HG03342 (cell line): ENCODE measurements around the gene ATG13.
"Not testable (repeated sequence)": the region's sequence is repeated elsewhere in the genome, so short reads cannot be mapped to it uniquely, and the experiment has no call there.

Source experiments
- ATAC-seq: cut with Tn5 transposase; IDR thresholded peaks from one replicate; pipeline ENCODE4 v1.9.1; 2021; ENCODE audit warnings: mild to moderate bottlenecking, moderate library complexity; ENCODE audit not compliant: unreplicated experiment

Gene ATG13

DNA sequence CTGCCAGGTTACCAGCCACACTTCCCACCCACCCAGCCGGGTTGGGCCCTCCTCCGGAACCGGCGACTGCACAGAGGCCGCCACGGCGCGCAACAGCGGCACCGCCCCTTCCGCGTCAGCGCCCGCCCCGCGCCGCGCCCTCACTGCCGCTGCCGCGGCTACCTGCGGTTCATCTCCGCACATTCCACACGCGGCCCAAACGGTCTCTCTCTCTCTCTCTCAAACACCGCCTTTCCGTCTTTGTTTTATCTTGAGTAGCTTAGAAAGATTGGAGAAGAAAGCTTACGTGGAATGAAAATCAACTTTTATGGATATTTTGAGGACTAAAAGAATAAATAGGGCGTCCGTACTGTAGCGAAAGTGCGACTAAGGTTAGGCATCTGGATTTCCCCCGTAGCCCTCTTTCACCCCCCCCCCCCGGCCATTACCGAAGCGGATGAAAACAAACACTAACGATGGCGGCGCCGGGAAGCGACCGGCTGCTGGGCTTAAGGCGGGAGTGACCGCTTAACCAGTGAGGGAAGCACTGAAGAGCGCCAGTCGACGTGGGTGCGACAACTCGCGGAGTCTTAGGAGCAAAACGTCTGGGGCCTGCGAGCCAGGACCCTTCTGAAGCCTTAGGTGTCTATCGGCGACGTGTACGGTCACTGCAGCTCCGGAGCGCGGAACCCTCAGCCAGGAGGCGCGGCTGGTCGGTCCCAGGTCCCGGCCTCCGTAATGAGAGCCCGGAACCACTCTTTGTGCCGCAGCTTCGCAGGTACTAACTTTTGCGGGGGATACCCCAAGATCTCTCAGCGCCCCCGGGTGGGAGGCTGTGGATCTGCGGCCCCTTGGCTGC, at the start of gene ATG13, which contains the start of gene HARBI1:
ATG13 (plus strand) TSS at position 420 of the 838 bp plus-strand sequence. CDS start 26,739 bp downstream, outside the sequence.
HARBI1 (minus strand) TSS at position 94 of the 838 bp plus-strand sequence. CDS start 990 bp downstream, outside the sequence.
- ATAC-seq: peak; percentile 88

DNA sequence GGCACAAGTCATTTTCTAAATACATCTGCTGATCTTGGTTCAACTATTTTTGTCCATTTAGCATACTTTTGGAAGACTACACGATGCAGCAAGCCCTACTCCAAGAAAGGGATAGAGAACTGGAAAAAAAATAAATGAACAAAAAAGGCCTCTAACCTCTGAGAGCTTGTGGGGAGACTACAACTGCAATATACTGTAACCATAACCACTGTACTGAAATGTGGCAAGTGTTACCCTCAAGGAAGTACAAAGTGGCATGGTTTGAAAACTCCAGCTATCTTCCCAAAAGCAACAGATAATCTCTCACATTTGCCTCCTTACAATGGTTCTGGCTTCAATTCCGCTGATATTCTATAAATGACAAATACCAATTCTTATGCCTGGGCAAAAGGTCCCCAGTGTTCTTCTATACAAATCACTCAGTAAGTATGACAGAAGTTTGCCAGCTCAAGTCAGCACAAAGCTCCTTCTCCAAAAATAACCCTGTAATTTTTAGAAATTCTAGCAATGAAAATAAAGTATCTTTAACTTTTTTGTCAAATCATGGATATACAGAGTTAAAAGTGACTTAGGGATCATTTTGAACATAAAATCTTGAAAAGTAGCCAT, 46.5 kb upstream of the ATG13 start:
- ATAC-seq: no peak

DNA sequence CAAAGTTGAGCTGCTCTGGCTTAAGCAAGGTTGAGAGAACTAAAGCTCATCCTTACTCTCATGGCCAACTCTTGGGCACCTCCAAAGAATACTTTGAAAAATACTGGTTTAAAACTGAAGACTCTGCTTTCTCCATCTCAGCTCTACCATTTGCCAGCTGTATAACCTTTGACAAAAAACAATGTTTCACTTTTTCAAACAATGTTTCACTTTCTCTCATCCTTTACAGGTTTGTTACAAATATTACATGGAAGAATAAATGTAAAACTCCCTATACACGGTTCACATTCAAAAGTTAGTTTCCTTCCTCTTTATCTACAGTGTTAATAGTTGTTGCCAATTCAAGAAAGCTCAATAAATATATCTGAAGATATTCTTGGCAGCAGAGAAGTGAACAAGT, 42.7 kb upstream of the ATG13 start:
- ATAC-seq: no peak

DNA sequence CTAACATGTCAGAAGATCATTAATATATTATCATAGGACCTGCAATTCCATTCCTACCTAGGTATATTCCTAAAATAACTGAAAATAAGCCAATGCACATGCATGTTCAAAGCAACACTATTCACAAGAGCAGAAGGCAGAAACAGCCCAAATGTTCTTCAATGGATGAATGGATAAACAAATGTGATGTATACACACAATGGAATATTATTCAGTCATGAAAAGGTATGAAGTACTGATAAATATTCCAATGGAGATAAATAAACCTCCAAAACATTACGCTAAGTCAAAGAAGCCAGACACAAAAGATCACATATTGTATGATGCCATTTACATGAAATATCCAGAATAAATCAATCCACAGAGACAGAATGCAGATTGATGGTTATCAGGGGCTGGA, 40.3 kb upstream of the ATG13 start:
- no peak for ATAC-seq

DNA sequence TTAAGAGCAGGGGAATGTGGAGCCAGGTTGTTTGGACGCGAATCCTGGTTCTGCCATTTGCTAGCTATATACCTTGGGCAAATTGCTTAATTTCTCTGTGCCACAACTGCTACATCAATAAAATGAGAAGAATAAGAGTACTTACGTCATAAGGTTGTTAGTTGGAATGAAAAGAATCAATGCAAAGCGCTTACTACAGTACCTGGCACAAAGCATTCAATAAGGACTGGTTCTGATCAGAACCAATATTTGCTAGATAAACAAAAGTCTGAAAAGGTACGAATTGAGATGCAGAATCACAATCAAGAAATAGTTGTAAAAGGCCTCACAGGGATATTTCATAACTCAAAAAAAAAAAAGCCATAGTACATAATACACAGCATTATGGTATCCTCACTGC, 34.8 kb upstream of the ATG13 start:
- no peak for ATAC-seq

DNA sequence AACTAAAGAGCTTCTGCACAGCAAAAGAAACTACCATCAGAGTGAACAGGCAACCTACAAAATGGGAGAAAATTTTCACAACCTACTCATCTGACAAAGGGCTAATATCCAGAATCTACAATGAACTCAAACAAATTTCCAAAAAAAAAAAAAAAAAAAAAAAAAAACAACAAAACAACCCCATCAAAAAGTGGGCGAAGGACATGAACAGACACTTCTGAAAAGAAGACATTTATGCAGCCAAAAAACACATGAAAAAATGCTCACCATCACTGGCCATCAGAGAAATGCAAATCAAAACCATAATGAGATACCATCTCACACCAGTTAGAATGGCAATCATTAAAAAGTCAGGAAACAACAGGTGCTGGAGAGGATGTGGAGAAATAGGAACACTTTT, 33.8 kb upstream of the ATG13 start:
- not testable (repeated sequence) for ATAC-seq

DNA sequence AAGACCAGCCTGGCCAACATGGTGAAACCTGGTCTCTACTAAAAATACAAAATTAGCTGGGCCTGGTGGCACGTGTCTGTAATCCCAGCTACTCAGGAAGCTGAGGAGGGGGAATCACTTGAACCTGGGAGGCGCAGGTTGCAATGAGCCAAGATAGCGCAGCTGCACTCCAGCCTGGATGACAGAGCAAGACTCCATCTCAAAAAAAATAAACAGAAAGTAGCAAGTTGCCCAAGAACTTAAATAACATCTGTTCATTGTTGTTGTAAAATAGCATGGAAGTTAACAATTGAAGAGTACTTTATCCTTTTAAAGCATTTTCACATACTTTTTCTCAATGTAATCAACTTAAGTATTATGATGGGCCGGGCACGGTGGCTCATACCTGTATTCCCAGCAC, 29.2 kb upstream of the ATG13 start:
- ATAC-seq: no peak

DNA sequence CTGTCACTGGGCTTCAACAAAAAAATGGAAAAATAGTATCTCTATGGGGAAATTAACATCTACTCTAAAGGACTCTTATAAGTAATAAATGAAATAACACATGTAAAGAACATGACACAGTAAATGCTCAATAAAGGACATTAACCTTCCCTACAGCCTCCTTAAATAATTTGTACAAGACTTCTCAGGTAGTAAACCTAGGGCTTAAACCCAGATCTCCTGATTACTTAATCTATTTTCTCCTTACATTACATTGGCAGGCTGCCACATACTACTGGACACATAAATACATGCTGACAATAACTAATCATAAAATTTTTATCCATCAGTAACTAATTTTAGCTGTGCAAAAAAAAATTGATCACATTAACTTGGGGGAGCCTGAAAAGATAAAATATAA, 28.4 kb upstream of the ATG13 start:
- no peak for ATAC-seq

DNA sequence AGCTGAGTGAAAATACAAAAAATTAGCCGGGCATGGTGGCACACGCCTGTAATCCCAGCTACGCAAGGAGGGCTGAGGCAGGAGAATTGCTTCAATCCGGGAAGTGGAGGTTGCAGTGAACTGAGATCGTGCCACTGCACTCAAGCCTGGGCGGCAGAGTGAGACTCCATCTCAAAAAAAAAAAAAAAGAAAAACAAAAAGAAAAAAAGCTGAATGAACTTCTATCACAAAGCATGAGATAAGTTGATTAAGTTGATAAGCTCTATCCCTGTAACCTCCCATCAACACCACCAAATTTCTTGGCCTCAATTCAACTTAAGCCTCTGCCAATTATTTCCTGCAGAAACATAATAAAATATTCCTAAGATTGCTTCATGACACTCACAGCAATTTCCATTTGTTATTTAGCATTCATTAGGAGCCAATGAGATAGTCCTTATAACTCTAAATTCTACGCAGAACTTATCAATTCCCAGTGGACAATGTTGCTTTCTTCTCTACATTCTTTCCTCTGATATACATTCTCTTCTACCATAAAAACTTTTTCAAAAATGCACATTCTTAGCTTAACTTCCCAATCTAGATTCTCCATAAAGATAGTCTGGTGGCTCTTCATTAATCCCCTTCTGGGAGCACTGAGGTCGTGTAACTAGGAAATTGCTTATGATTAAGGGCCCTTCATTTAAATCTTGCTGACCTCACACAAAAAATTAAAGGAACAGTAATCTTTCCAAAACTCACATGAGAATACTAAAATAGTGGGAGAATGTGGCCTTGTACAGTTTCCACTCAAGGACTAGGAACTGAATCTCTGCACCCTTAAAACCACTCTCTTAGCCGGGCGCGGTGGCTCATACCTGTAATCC, 26.4 kb upstream of the ATG13 start:
- ATAC-seq: no peak

DNA sequence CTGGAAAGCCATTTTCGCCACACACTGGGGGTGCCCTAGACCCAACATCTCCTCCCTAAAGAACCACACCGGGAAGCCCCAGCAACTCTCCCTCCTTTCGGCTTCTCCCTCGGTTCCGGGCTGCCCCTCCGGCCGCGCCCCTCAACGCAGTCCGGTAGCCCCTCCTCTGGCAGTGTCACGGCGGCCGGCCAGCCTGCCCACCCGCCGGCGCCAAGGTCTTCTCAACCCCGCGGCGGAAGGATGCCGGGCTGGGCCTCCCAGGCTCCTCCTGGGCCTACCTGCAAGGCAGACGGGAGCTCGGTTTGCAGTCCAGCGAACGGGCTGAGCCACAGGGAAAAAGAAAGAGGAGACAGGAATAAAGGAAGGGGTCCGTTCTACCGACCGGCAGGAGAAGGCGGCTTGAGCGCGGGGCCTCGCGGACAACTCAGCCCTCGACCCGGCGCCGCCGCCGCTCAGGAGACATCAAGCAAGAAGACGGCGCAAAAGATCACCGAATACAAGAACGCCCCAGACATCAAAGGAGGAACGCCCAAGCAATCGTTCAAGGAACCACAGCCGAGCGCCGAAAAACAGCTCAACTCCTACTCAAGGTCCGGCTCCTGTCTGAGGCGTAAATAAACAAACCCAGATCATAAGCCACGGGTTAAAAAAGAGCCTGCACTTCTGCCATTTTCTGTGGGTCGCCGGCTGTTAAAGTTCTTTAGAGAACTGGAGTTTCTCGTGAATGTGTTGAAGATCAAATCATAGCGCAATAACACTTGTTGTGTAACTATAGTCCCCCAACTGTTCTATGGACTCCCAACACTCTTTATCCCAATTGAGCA, 23.6 kb upstream of the ATG13 start, which contains the start of gene AMBRA1:
AMBRA1 (minus strand) TSS at position 474 of the 824 bp plus-strand sequence. CDS start 45,643 bp downstream, outside the sequence.
- peak; percentile 82 for ATAC-seq

DNA sequence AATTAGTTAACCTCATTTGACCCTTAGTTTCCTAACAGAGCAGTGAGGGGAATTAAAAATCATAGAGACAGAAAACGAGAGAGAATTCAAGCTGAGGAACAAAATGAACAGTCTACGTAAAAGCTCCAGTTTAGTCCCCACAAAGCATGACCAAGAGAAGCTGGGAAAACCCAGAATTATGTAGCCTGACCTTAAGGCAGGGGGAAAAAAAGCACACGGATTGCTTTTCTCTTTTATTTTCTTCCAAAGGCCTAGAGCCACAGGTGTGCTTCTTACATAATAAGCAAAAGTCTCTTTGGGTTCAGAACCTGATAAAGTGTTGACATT, 23.0 kb upstream of the ATG13 start:
- no peak for ATAC-seq

DNA sequence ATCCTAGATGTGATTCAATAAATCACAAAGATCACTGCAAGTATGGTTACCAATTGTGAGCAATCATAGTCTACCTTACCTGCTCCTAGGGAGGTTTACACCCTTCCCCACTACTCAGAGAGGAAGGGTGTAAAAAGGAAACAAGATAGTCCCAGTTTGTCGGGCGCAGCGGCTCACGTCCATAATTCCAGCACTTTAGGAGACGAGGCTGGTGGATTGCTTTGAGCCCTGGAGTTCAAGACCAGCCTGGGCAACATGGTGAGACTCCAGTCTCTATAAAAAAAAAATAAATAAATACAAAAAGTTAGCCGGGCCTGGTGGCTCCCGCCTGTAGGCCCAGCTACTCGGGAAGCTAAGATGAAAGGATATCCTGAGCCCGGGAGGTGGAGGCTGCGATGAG, 22.6 kb upstream of the ATG13 start:
- no peak for ATAC-seq

DNA sequence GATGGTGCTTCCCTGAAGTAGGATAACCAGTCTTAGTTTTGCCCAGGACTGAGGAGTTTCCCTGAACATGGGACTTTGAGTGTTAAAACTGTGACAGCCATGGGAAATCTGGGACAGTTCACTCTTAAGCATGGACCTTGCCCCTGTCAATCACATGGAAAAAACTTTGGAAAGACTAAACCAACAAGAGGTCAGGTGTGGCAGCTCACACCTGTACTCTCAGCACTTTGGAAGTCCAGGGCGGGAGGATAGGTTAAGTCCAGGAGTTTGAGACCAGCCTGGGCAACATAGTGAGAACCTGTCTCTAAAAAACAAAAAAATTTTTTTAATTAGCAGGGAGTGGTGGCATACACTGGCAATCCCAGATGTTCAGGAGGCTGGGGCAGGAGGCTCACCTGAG, 20.2 kb upstream of the ATG13 start:
- ATAC-seq: no peak

DNA sequence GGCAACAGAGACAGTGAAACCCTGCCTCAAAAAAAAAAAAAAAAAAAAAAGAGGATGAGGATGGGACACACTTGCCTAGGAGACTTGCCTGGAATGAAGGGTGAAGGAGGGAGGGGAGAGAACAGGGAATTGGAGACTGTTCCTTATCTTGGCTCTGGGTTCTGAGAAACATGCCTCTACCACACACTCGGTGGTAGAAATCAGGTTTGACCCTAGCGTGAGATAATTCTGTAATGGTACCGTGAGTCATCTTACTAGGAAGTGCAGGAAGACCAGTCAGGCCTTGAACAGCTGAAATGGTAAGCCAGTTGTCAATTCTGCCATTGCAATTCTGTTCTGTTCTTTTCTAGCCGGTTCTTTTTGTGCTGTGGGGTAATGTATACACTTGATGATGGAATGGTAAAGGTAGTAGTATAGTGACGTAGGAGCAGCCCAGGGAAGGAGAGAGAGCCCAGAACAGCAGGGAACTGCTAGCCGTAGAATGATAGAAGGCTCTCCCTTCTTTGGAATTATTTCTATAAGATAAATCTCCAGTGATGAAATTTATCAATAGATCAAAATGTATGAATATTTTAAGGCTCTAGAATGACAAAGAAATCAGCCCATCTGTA, 19.6 kb upstream of the ATG13 start:
- no peak for ATAC-seq

DNA sequence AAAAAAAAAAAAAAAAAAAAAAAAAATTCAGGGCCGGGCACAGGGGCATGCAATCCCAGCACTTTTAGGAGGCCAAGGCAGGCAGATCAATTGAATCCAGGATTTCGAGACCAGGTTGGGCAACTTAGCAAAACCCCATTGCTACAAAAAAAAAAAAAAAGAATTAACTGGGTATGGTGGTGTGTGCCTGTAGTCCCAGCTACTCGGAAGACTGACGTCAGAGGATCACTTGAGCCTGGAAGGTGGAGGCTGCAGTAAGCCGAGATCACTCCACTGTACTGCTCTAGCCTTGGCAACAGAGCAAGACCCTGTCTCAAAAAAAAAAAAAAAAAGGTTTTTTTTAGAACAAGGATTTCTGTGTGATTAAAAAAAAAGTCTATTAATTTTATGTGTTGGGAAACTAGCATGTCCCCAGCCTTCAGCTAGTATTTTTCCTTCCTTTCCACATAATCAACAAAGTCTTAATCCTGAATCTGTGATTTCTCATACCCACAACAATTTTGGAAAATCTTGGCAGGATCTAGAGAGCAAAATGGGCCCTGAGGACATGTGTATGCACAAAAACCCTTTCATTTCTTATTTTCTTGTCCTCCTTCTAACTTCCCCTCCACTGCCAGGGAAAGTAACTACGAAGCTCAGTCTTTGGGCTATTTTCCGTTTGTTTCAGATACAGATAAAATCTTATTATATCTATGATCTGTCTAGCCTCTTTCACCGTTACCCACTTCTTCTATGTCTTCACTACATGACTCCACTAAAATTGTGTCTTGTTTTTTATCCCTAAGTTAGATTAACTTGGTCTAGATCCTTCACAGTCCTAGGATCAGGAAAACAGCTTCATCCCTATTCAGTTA, 17.8 kb upstream of the ATG13 start:
- ATAC-seq: no peak

DNA sequence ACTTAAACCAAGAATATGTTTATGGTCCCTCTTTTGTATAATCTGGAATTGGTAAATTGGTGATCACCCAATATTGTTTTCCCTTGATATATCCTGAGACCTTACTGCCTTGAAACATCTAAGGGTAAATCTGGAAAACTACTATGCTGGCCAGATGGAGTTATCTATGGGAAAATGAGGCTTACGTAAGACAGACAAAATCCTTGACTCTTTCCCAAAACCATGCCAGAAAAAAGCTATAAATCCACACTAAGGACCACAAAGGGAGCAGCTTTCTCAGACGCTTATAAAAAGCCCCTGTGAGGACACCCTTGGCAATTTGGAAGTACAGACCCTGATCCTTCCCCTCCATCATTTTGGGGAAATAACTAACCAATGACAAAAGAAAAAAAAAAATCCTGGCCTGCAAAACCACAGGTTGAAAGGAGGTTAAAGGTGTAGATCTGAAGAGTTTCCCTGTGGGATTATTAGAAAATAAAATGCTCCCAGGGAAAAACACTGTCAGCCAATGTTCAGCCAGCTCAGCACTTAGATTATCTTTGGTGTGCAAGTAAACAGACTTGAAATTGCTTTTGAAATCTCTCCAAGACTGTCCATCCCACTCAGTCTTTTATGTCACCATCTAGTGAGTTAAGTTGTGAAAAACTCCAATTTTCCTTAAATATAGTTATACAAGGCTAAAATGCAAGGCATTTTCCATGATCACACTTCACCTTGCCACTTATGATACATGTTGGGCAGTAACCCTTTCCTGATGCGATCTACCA, 17.0 kb upstream of the ATG13 start:
- no peak for ATAC-seq

DNA sequence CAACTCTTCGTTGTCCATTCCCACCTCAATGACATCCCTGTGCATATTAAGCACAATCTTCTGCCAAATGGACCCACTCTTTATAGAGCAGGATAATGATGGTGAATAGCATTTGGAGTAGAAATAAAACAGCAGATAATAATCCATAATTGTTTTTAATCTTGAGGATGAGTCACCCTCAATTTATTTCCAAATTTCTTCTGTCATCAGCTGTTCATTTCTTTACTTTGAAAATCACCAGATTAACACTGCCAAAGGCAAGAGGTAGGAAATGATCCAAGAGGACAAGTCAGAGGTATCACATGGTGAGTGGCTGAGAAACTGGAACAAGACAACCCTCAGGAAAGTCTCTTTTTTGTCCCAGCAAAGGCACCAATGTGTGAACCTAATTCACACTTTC, 16.2 kb upstream of the ATG13 start:
- ATAC-seq: no peak

DNA sequence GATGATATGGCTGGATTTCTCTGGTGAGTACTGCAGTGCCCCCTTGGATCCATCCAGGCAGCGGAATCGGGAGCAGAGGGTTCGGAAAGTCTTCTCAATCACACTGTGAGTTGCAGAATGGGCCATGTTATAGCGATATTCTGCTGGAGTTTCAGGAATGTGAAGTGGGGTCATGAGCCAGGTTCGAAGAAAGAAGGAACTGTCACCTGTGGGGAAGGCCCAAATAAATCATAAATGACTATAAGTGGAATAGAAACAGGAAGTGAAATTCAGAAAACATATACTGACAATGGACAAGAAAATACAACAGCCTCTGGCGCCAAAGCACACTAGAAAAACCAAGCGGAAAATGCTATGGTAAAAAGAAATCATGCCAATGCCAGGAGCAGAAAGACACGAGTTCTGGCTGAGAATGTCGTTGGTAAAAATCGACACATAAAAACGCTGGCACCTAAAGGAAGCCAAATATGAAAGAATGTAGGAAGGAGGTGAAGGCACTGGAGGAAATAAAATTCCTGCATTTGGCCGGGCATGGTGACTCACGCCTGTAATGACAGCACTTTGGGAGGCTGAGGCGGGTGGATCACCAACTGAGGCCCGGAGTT, 13.5 kb upstream of the ATG13 start:
- ATAC-seq: no peak
